ENCODE results near the gene COPS8. TPM values are rescaled to one million over a fixed set of nuclear protein-coding genes. Genes with fewer than 3 reads are reported as not detected.

The COPS8 gene
- total RNA-seq = 71.4 and 80.7 TPM in 2 replicates
- 59.5 and 73.6 TPM in 2 replicates for polyA plus RNA-seq
- polyA plus RNA-seq (2011; cell fraction: cytosol; rRNA removed) = 71.1 and 74.6 TPM in 2 replicates
- polyA plus RNA-seq (2011; cell fraction: nucleus; rRNA removed) = 52.2 and 68.1 TPM in 2 replicates
- polyA plus RNA-seq (2012) = 73.1 and 81.2 TPM in 2 replicates
- 29.7 and 32.0 TPM in 2 replicates for polyA minus RNA-seq
- 22.6 TPM for polyA minus RNA-seq (2011; cell fraction: cytosol; rRNA and poly(A)+ RNA removed)
- 25.5 and 52.7 TPM in 2 replicates for polyA minus RNA-seq (2011; cell fraction: nucleus; rRNA and poly(A)+ RNA removed)
- Bru-seq, nascent RNA = percentile 95 among the genes with signal in this experiment
- percentile 91 among the genes with signal in this experiment for BruChase-seq, experiment 1, labeled RNA remaining after a 6-hour chase
- BruChase-seq, experiment 2, labeled RNA remaining after a 2-hour chase = percentile 90 among the genes with signal in this experiment
- long read RNA-seq, full-length matches to known transcripts = 328 of 368 reads
- long read RNA-seq, partial matches to known transcripts = 7 of 368 reads
- long read RNA-seq, other reads (novel, unspliced or antisense) = 33 of 368 reads

GRCh38 chr2:237085248-237086221, at the start of gene COPS8:
TSS of gene COPS8 (plus strand) at chr2:237085889. CDS start at chr2:237085965, 76 bp downstream.
- BruUV-seq (replicated peaks) = TSS peak; percentile 42
- no peaks in the 10 kb centered on the region for H4K20me1 ChIP-seq (replicated peaks; ENCODE audit: control insufficient read depth, extremely low read depth, insufficient read depth, low read length)
- H3K4me3 ChIP-seq (replicated peaks in 1 of 3; ENCODE audit: insufficient read depth in 1 of 3, low read depth in 1 of 3, low read length in 3 of 3) = peak within 1 kb of the TSS; percentile 52 to 92 (median 75)
- peaks cover 22% of the 10 kb centered on the region for H3K4me1 ChIP-seq (ENCODE audit: control insufficient read depth, extremely low read depth, insufficient read depth, low read length)
- dilution Hi-C loops (cut with MboI; ENCODE audit: extremely low pct_ligation_motif_present, low sequenced_read_pairs) = no loop called here
- H3K27me3 ChIP-seq (ENCODE audit: control insufficient read depth in 2 of 2, insufficient read depth in 2 of 2, low read length in 2 of 2) = no peaks in the 10 kb centered on the region
- DNase-seq (ENCODE audit: low read depth, low spot score) (peak; percentile 94), FAIRE-seq (peak; percentile 91)
- ChIA-PET POLR2A (interaction anchor here (1.3 to 1.5 kb wide), 2 partner anchors 11 to 43 kb away, joined by 4 to 13 read pairs; no protein-coding TSS in a partner anchor), CTCF (interaction anchor here (0.8 to 6.0 kb wide), 15 partner anchors 8 to 1306 kb away, joined by 3 to 33 read pairs (median 4); no protein-coding TSS in a partner anchor)
- H3K79me2 ChIP-seq (ENCODE audit: control insufficient read depth, insufficient read depth, low read length) = peaks cover 37% of the 10 kb centered on the region
- peak; percentile 83 for TF ChIP-seq POLR2A (IDR thresholded peaks at IDR 0.05; ENCODE audit: low read depth, low read length)
- peak; percentile 95 for TF ChIP-seq POLR2AphosphoS5 (IDR thresholded peaks at IDR 0.05; ENCODE audit: insufficient read depth, low read depth, low read length)
- TF ChIP-seq CTCF (IDR thresholded peaks at IDR 0.05; ENCODE audit: extremely low read depth in 1 of 2, insufficient read depth in 1 of 2, low read depth in 1 of 2, low read length in 2 of 2) = peak in 1 of 2 donors; percentile 9
- TF ChIP-seq FOS (IDR thresholded peaks at IDR 0.05; ENCODE audit: borderline replicate concordance, insufficient read depth, low read length) = no peak
- intact Hi-C loops (cut with micrococcal nuclease) = loop anchor here (1.0 kb wide), 1 partner anchor 12 kb away; no protein-coding TSS in a partner anchor
- H3K9me1 ChIP-seq (replicated peaks; ENCODE audit: control insufficient read depth, extremely low read depth, insufficient read depth, low read length) = no peaks in the 10 kb centered on the region
- no peaks in the 10 kb centered on the region for H3K9me3 ChIP-seq (replicated peaks; ENCODE audit: control insufficient read depth, insufficient read depth, low read length)
- H3K9ac ChIP-seq (replicated peaks; ENCODE audit: extremely low read depth, insufficient read depth, low read length) = peak within 1 kb of the TSS; percentile 98
- H3K36me3 ChIP-seq (ENCODE audit: control insufficient read depth in 2 of 2, extremely low read depth in 1 of 2, insufficient read depth in 2 of 2, low read length in 2 of 2) = peaks cover 0 to 8% of the 10 kb centered on the region in 2 experiments
- H3K4me2 ChIP-seq (ENCODE audit: insufficient read depth, low read length) = peak within 1 kb of the TSS; percentile 91
- H3K27ac ChIP-seq (ENCODE audit: insufficient read depth, low read depth, low read length) = peak within 1 kb of the TSS; percentile 94
- H2AFZ ChIP-seq (ENCODE audit: low read depth, low read length) = peak within 1 kb of the TSS; percentile 63
